Tibial artery (tissue), 4 donors: ENCODE results near the gene LIMK1.
A peak's percentile ranks its signal among the peaks of the same experiment; 100 is the strongest.

Source experiments
- DNase-seq, 2 donors: peaks; one replicate each; pipeline ENCODE4 v3.0.0-alpha.2; 2019
- H3K27ac ChIP-seq, 2 donors: fragments of 200-600 bp; sonication (generic) in 1 of 2; 1 replicate in 1 of 2; 2 replicates in 1 of 2; pipeline ENCODE4 v1.5.1; 2018 to 2019; ENCODE audit warnings: mild to moderate bottlenecking in 1 of 2
- H3K27me3 ChIP-seq, 2 donors: fragments of 200-600 bp; sonication (generic) in 1 of 2; one replicate each; pipeline versions ENCODE4 v1.5.1 to v1.6.0; 2016 to 2019
- H3K36me3 ChIP-seq, 3 donors: fragments of 200-600 bp; sonication (generic) in 2 of 3; one replicate each; pipeline ENCODE4 v1.5.1; 2016 to 2019; ENCODE audit warnings: mild to moderate bottlenecking in 2 of 3
- H3K4me1 ChIP-seq, 4 donors: fragments of 200-600 bp; sonication (generic) in 2 of 4; 1 replicate in 3 of 4; 2 replicates in 1 of 4; pipeline ENCODE4 v1.5.1; 2016 to 2019
- H3K4me3 ChIP-seq, 2 donors: fragments of 200-600 bp; sonication (generic) in 1 of 2; 1 replicate in 1 of 2; 2 replicates in 1 of 2; pipeline ENCODE4 v1.5.1; 2018 to 2019; ENCODE audit warnings: mild to moderate bottlenecking in 2 of 2
- H3K9me3 ChIP-seq, 3 donors: fragments of 200-600 bp; sonication (generic) in 1 of 3; one replicate each; pipeline ENCODE4 v1.5.1; 2016 to 2019
- intact Hi-C: fragments of 100-400 bp; cut with DNase I; formaldehyde crosslinking; loops from one replicate; pipeline ENCODE4 v1.15.0; 2023; ENCODE audit warnings: low total_unique reads
- TF ChIP-seq, protein P1 (sequence below), 2 experiments: fragments of 200-600 bp in 1 of 2; fragments of 450-650 bp in 1 of 2; IDR thresholded peaks; one replicate each; pipeline ENCODE4 v1.5.1; 2017 to 2019; ENCODE audit warnings: antibody characterized with exemption in 2 of 2, mild to moderate bottlenecking in 1 of 2, moderate library complexity in 1 of 2

The LIMK1 gene

GRCh38 chr7:74083117-74083876, at the start of gene LIMK1:
Gene LIMK1, plus strand, starts transcription at chr7:74083804. Its CDS starts 187 bp downstream, at chr7:74083991.
- Histone ChIP-seq H3K9me3 (no peaks in the 10 kb centered on the region), H3K36me3 (no peaks in the 10 kb centered on the region), H3K27me3 (no peaks in the 10 kb centered on the region), H3K27ac (peak within 1 kb of the TSS; percentile 68 to 70), H3K4me3 (peak within 1 kb of the TSS; percentile 64 to 94), H3K4me1 (peaks cover 0 to 31% (median 25%) of the 10 kb centered on the region in 4 donors)
- peak; percentile 50 to 87 for DNase-seq
- TF ChIP-seq, protein P1, sequence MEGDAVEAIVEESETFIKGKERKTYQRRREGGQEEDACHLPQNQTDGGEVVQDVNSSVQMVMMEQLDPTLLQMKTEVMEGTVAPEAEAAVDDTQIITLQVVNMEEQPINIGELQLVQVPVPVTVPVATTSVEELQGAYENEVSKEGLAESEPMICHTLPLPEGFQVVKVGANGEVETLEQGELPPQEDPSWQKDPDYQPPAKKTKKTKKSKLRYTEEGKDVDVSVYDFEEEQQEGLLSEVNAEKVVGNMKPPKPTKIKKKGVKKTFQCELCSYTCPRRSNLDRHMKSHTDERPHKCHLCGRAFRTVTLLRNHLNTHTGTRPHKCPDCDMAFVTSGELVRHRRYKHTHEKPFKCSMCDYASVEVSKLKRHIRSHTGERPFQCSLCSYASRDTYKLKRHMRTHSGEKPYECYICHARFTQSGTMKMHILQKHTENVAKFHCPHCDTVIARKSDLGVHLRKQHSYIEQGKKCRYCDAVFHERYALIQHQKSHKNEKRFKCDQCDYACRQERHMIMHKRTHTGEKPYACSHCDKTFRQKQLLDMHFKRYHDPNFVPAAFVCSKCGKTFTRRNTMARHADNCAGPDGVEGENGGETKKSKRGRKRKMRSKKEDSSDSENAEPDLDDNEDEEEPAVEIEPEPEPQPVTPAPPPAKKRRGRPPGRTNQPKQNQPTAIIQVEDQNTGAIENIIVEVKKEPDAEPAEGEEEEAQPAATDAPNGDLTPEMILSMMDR (IDR thresholded peaks at IDR 0.05), result no peak
- intact Hi-C loops, result loop anchor here (10.0 kb wide), 1 partner anchor 172 kb away; the partner anchor contains the start of gene RFC2

DNA sequence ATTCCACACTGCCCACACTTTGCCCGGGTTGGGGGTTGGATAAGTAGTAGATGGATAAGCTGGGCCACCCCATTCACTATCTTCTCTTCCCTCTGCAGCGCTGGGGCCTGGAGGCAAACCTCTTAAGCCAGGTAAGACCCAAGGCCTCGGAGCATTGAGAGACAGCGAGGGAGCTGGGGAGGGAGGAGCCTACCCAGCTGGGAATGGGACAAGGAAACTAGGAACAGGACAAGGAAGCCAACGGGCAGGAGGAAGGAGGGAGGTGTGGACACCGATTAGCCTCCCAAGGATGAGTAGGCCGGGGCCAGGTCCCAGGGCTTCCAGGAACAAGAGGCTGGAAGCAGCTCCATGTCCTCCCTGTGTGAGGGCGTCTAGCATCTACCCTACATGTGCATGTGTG, 46.0 kb upstream of the LIMK1 start:
- TF ChIP-seq, protein P1 (IDR thresholded peaks at IDR 0.05), result no peak
- Histone ChIP-seq H3K9me3 (no peaks in the 10 kb centered on the region), H3K4me1 (peaks cover 0 to 98% (median 79%) of the 10 kb centered on the region in 4 donors), H3K27ac (peak overlapping the region; percentile 98), H3K4me3 (no peak overlapping the region), H3K36me3 (peaks cover 81 to 83% (median 83%) of the 10 kb centered on the region in 3 donors), H3K27me3 (no peaks in the 10 kb centered on the region)
- DNase-seq, result peak in 1 of 2 donors; percentile 81
- intact Hi-C loops, result loop anchor here (10.0 kb wide), 1 partner anchor 293 kb away; no protein-coding TSS in a partner anchor

DNA sequence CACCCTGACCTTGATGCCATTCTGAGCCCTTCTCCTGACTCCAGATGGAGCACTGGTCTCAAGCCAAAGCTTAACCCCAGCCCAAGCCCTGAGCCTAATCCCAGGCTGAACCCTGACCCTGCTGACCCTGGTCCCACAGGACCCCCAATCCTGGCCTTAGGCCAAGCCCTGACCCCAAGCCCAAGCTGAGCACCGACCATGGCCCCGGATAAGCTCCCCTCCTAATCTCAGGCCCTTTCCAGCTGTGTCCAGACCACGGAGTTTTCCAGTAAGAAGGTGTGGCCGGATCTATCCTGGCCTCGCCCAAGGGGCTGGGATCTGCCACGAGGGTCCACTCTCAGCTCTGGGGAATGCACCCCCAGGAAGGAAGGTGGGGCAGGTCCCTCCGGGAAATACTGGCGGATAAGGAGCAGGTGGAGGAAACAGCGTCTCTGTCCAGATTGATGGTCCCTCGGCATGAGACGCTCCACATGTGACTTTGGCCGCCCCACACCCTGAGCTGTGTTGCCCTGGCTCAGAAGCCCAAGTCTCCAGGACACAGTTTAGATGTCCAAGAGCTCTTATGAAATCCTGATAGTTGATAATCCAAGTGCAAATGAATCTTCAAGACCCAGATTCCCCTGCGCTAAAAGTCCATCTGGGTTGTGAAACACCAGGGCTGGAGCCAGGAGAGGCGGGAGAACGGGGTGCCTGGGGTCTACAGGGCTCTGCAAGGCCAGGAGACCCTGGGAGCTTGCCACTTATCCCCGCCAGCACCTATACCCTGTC, 45.2 kb upstream of the LIMK1 start:
- H3K27ac ChIP-seq, result peak overlapping the region; percentile 98

DNA sequence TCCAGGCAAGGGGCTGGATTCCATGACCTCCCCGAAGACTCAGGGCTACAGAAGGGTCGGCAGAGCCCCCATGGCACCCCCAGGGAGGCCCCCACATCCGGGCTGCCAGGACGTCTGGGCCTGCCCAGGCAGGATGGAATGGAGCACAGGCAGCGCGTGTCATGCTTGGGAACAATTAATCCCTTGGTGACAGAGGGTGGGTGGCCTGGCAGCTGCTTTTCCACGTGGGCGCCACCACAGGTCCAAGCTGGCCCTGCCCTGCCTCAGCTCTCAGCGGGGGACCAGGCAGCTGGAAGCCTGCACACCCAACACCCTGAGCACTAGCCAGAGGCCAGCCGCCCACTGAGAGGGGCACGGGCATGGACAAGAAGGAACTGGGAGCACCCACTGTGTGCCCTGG, 44.3 kb upstream of the LIMK1 start:
- H3K4me3 ChIP-seq, result no peak overlapping the region
- H3K36me3 ChIP-seq, result peaks cover 92 to 99% (median 98%) of the 10 kb centered on the region in 3 donors
- DNase-seq, result no peak
- intact Hi-C loops, result loop anchor here (10.0 kb wide), 1 partner anchor 295 kb away; no protein-coding TSS in a partner anchor
- H3K27me3 ChIP-seq, result no peaks in the 10 kb centered on the region
- TF ChIP-seq, protein P1 (IDR thresholded peaks at IDR 0.05), result no peak
- H3K9me3 ChIP-seq, result no peaks in the 10 kb centered on the region
- H3K4me1 ChIP-seq, result peaks cover 0 to 98% (median 72%) of the 10 kb centered on the region in 4 donors
- H3K27ac ChIP-seq, result peak overlapping the region; percentile 98

More for the DNA sequence above, 45.2 kb upstream of the LIMK1 start:
- H3K4me3 ChIP-seq, result no peak overlapping the region
- TF ChIP-seq, protein P1 (IDR thresholded peaks at IDR 0.05), result no peak
- H3K9me3 ChIP-seq, result no peaks in the 10 kb centered on the region
- H3K36me3 ChIP-seq, result peaks cover 84 to 91% (median 89%) of the 10 kb centered on the region in 3 donors
- intact Hi-C loops, result loop anchor here (10.0 kb wide), 1 partner anchor 294 kb away; no protein-coding TSS in a partner anchor
- H3K27me3 ChIP-seq, result no peaks in the 10 kb centered on the region
- DNase-seq, result peak in 1 of 2 donors; percentile 78
- H3K4me1 ChIP-seq, result peaks cover 0 to 98% (median 78%) of the 10 kb centered on the region in 4 donors

- Histone ChIP-seq H3K27ac (peak overlapping the region; percentile 98), H3K27me3 (no peaks in the 10 kb centered on the region), H3K9me3 (no peaks in the 10 kb centered on the region), H3K36me3 (peaks cover 94 to 100% (median 99%) of the 10 kb centered on the region in 3 donors), H3K4me1 (peaks cover 0 to 95% (median 65%) of the 10 kb centered on the region in 4 donors), H3K4me3 (no peak overlapping the region)
- intact Hi-C loops, result no loop called here
- no peak for DNase-seq
- TF ChIP-seq, protein P1 (IDR thresholded peaks at IDR 0.05), result no peak
These were observed 43.4 kb upstream of the LIMK1 start for GRCh38 chr7:74040101-74040790.
